Transverse colon (tissue), 4 donors: ENCODE data around the gene TACC2.

Experiments
- CTCF ChIP-seq, 5 experiments: fragments of 200-600 bp in 3 of 5; fragments of 450-650 bp in 2 of 5; sonication (generic) in 3 of 5; IDR thresholded peaks; 1 replicate in 2 of 5; 2 replicates in 3 of 5; pipeline ENCODE4 v1.5.1; 2016 to 2017; ENCODE audit warnings: antibody characterized with exemption in 5 of 5, inconsistent platforms in 3 of 5, mild to moderate bottlenecking in 2 of 5, moderate library complexity in 1 of 5
- POLR2A ChIP-seq: fragments of 450-650 bp; IDR thresholded peaks from one replicate; pipeline ENCODE4 v1.6.1; 2016; ENCODE audit warnings: antibody characterized with exemption, mild to moderate bottlenecking, moderate library complexity
- POLR2AphosphoS5 ChIP-seq, 3 donors: sonication (generic); formaldehyde crosslinking; IDR thresholded peaks; one replicate each; pipeline ENCODE4 v1.6.1; 2016; ENCODE audit warnings: antibody characterized with exemption in 3 of 3

GRCh38 chr10:122014652-122015248 is 25.8 kb downstream of the TACC2 start:
- no peak for TF ChIP-seq POLR2A
- TF ChIP-seq CTCF (IDR thresholded peaks at IDR 0.05), result no peak
- TF ChIP-seq POLR2AphosphoS5 (IDR thresholded peaks at IDR 0.05), result no peak
